SK-N-SH treated with all-trans-retinoic acid at 6 μM for 48 hours (cell line): ENCODE measurements around the gene LRRIQ1.

Experiments
- ATAC-seq: fragments of 200-7000 bp; cut with Tn5 transposase; 3 replicates; pipeline ENCODE4 v1.9.1; 2020; ENCODE audit warnings: mild to moderate bottlenecking, moderate library complexity
- ARNTL ChIP-seq: fragments of 450-650 bp; formaldehyde crosslinking; IDR thresholded peaks from 2 replicates; pipeline ENCODE4 v1.5.0; 2020; ENCODE audit warnings: low read depth, mild to moderate bottlenecking, moderate library complexity, borderline replicate concordance
- BACH2 ChIP-seq: fragments of 250-450 bp; sonication (Bioruptor Pico); IDR thresholded peaks from 2 replicates; pipeline ENCODE4 v1.9.0; 2021; ENCODE audit warnings: mild to moderate bottlenecking, borderline replicate concordance
- CREB5 ChIP-seq: fragments of 250-450 bp; sonication (Bioruptor Pico); IDR thresholded peaks from 2 replicates; pipeline ENCODE4 v1.5.1; 2020; ENCODE audit warnings: low read depth, mild to moderate bottlenecking, moderate library complexity
- CSDC2 ChIP-seq: fragments of 250-450 bp; sonication (Bioruptor Pico); IDR thresholded peaks from 2 replicates; pipeline ENCODE4 v1.5.0; 2020; ENCODE audit warnings: mild to moderate bottlenecking, moderate library complexity
- ESRRG ChIP-seq: fragments of 250-450 bp; sonication (Bioruptor Pico); IDR thresholded peaks from 2 replicates; pipeline ENCODE4 v1.6.1; 2021; ENCODE audit warnings: mild to moderate bottlenecking
- GLIS3 ChIP-seq: fragments of 250-450 bp; sonication (Bioruptor Pico); IDR thresholded peaks from 2 replicates; pipeline ENCODE4 v1.5.0; 2020; ENCODE audit warnings: mild to moderate bottlenecking, moderate library complexity
- ISL1 ChIP-seq: fragments of 250-450 bp; sonication (Bioruptor Pico); IDR thresholded peaks from 2 replicates; pipeline ENCODE4 v2.1.2; 2022; ENCODE audit warnings: mild to moderate bottlenecking, moderate library complexity
- PATZ1 ChIP-seq: fragments of 250-450 bp; sonication (Bioruptor Pico); IDR thresholded peaks from 2 replicates; pipeline ENCODE4 v1.8.0; 2020; ENCODE audit warnings: mild to moderate bottlenecking, moderate library complexity, borderline replicate concordance
- PPARA ChIP-seq: fragments of 250-450 bp; sonication (Bioruptor Pico); IDR thresholded peaks from 2 replicates; pipeline ENCODE4 v1.5.0; 2020; ENCODE audit warnings: mild to moderate bottlenecking, borderline replicate concordance
- RARB ChIP-seq: fragments of 250-450 bp; sonication (Bioruptor Pico); IDR thresholded peaks from 2 replicates; pipeline ENCODE4 v1.8.0; 2021; ENCODE audit warnings: mild to moderate bottlenecking, moderate library complexity
- SNAI2 ChIP-seq: fragments of 250-450 bp; sonication (Bioruptor Pico); IDR thresholded peaks from 2 replicates; pipeline ENCODE4 v1.5.0; 2020; ENCODE audit warnings: mild to moderate bottlenecking, moderate library complexity
- TOX ChIP-seq: fragments of 250-450 bp; sonication (Bioruptor Pico); IDR thresholded peaks from 2 replicates; pipeline ENCODE4 v1.8.0; 2021; ENCODE audit warnings: mild to moderate bottlenecking, moderate library complexity, borderline replicate concordance
- TSHZ2 ChIP-seq: fragments of 250-450 bp; sonication (Bioruptor Pico); IDR thresholded peaks from 2 replicates; pipeline ENCODE4 v1.5.0; 2020; ENCODE audit warnings: mild to moderate bottlenecking, moderate library complexity
- ZC3H10 ChIP-seq: fragments of 250-450 bp; sonication (Bioruptor Pico); IDR thresholded peaks from 2 replicates; pipeline ENCODE4 v1.5.1; 2021; ENCODE audit warnings: mild to moderate bottlenecking, moderate library complexity
- ZFP3 ChIP-seq: fragments of 250-450 bp; sonication (Bioruptor Pico); IDR thresholded peaks from 2 replicates; pipeline ENCODE4 v1.5.0; 2020; ENCODE audit warnings: mild to moderate bottlenecking, moderate library complexity
- ZNF70 ChIP-seq: fragments of 450-650 bp; formaldehyde crosslinking; IDR thresholded peaks from 2 replicates; pipeline ENCODE4 v1.5.0; 2020; ENCODE audit warnings: mild to moderate bottlenecking, moderate library complexity
- ZNF8 ChIP-seq: fragments of 450-650 bp; formaldehyde crosslinking; IDR thresholded peaks from 2 replicates; pipeline ENCODE4 v1.5.0; 2020; ENCODE audit warnings: mild to moderate bottlenecking, moderate library complexity
- TF ChIP-seq, protein P1 (sequence below): fragments of 250-450 bp; sonication (Bioruptor Pico); IDR thresholded peaks from 2 replicates; pipeline ENCODE4 v1.8.0; 2021; ENCODE audit warnings: low read depth, mild to moderate bottlenecking, moderate library complexity, borderline replicate concordance

The LRRIQ1 gene

DNA sequence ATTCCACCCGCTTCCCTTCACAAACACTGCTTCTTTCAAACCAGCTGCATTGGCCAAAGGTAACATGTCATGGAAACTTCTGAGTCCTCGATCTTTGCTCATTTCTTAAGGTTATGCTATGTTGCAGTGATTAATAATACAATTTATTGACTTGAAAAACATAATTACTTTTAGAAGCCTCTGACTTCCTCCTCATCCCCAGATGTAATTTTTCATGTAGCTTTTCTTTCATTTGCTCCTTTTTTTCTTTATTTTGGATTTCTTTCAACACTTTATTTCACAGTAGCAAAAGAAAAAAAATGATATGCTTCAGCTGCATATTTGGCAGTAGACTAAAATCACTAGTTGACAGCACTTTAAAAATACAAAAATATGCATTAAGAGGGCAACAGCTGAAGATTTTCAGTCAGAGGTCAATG is 116.2 kb downstream of the LRRIQ1 start (continued):
- no peak for TF ChIP-seq BACH2
- no peak for TF ChIP-seq RARB (CRISPR knock-in tag)
- no peak for TF ChIP-seq ZNF70
- TF ChIP-seq ZC3H10 (CRISPR knock-in tag) = no peak
- TF ChIP-seq, all 23 proteins: peak for 0

DNA sequence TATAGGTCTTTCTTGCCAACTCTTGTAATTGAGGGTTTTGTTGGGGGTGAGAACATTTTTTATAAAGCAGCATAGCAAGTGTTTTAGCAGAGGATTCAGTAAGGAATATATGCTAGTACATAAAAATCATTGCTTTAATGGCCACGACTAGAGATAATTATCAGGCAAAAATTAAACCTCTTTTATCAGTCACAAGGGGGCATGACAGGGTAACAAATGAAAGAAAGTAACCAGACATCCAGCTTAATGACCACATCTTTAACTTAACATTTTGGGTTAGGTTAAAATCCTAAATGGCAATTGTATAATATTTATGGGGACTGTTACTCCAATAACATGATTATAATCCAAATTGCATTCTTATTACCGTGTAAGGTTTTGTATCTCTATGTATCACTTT is 119.6 kb downstream of the LRRIQ1 start:
- peak; percentile 61; the same call in 2 of the 3 replicates for ATAC-seq
- TF ChIP-seq GLIS3 (CRISPR knock-in tag) = no peak
- no peak for TF ChIP-seq TSHZ2 (CRISPR knock-in tag)
- no peak for TF ChIP-seq CSDC2
- no peak for TF ChIP-seq SNAI2

- TF ChIP-seq PATZ1 (no peak), ARNTL (no peak), ESRRG (CRISPR knock-in tag) (no peak), ZNF8 (CRISPR knock-in tag) (no peak), PPARA (CRISPR knock-in tag) (no peak), TOX (CRISPR knock-in tag) (no peak), ISL1 (CRISPR knock-in tag) (no peak)
- TF ChIP-seq, protein P1, sequence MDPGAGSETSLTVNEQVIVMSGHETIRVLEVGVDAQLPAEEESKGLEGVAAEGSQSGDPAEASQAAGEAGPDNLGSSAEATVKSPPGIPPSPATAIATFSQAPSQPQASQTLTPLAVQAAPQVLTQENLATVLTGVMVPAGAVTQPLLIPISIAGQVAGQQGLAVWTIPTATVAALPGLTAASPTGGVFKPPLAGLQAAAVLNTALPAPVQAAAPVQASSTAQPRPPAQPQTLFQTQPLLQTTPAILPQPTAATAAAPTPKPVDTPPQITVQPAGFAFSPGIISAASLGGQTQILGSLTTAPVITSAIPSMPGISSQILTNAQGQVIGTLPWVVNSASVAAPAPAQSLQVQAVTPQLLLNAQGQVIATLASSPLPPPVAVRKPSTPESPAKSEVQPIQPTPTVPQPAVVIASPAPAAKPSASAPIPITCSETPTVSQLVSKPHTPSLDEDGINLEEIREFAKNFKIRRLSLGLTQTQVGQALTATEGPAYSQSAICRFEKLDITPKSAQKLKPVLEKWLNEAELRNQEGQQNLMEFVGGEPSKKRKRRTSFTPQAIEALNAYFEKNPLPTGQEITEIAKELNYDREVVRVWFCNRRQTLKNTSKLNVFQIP (CRISPR knock-in tag) = no peak
- no peak for ATAC-seq
These were observed 120.4 kb downstream of the LRRIQ1 start for GRCh38 chr12:85156569-85156968.

- no peak for ATAC-seq
- TF ChIP-seq ZFP3 (CRISPR knock-in tag) = no peak
- TF ChIP-seq RARB (CRISPR knock-in tag) = no peak
- no peak for TF ChIP-seq BACH2
- TF ChIP-seq, protein P1 (CRISPR knock-in tag) = no peak
- no peak for TF ChIP-seq ESRRG (CRISPR knock-in tag)
- no peak for TF ChIP-seq TSHZ2 (CRISPR knock-in tag)
- no peak for TF ChIP-seq ISL1 (CRISPR knock-in tag)
- no peak for TF ChIP-seq PATZ1
- TF ChIP-seq CSDC2 = no peak
- no peak for TF ChIP-seq CREB5 (CRISPR knock-in tag)
- no peak for TF ChIP-seq PPARA (CRISPR knock-in tag)
- TF ChIP-seq SNAI2 = no peak
These were observed 121.0 kb downstream of the LRRIQ1 start for GRCh38 chr12:85157035-85157603.
